PFSK-1 (cell line): ENCODE data around the gene TCF4.

Source experiments
- POLR2AphosphoS5 ChIP-seq: IDR thresholded peaks from 2 replicates; pipeline ENCODE4 v1.6.1; 2012; ENCODE audit warnings: low read depth, mild to moderate bottlenecking, control low read depth, low read length, moderate library complexity
- REST ChIP-seq, 2 experiments: IDR thresholded peaks; 2 replicates each; pipeline versions ENCODE4 v1.6.1 to v1.8.0; 2011 to 2012; ENCODE audit warnings: low read depth in 2 of 2, low read length in 2 of 2, control low read depth in 1 of 2, inconsistent platforms in 1 of 2, mild to moderate bottlenecking in 1 of 2, moderate library complexity in 1 of 2; ENCODE audit not compliant: insufficient read depth in 1 of 2

DNA sequence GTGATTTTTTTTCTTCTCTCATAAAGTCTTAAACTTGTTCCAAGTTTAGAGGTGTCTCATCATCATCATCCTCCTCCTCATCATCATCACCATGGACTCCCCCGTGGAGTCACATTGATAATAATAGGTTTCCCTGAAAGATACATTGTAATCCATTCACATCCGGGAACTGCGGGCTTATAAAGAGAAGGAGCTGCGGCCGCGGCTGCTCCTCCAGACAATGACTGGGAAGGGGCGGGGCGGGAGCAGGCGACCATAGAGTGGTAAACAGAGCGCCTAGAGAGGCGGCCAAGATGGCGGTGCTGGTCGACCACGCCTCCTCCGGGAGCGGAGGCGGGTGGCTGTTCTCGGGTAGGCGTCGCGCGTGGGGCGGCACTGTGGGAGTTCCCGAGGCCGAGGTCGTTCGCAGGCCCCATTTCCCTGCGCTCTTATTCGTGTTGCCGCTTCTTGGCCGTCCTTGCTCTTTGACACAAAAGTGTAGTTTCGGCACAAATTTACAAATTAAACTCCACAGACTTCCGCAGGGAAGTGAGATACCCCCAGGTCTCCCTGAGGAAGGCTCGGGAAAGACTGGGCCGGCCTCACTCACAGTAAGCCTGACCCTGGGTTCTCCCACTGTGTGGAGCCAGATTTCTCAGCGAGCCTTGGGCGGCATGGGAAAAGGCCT lies 1.8 kb upstream of the TCF4 start:
- TF ChIP-seq POLR2AphosphoS5: peak; percentile 83
- TF ChIP-seq REST (IDR thresholded peaks at IDR 0.05; ENCODE audit: insufficient read depth in 1 of 2, low read depth in 2 of 2, low read length in 2 of 2): peak in 1 of 2 experiments; percentile 8; a peak in 1 of 4 replicates
